Mesothelial cell of epicardium (in vitro differentiated cells): ENCODE measurements around the gene NDUFA12. TPM values are rescaled to one million over a fixed set of nuclear protein-coding genes. Genes with fewer than 3 reads are reported as not detected.

Experiments
- DNase-seq, 2 experiments: peaks; one replicate each; pipeline ENCODE4 v3.0.0; 2021; ENCODE audit warnings: low spot score in 2 of 2; ENCODE audit not compliant: unreplicated experiment in 2 of 2
- H3K27ac Mint-ChIP-seq: 2 replicates; pipeline ENCODE4 v1.8.0; 2021; ENCODE audit warnings: mixed read lengths
- H3K27me3 Mint-ChIP-seq: 2 replicates; pipeline ENCODE4 v1.8.0; 2021; ENCODE audit warnings: low read depth, mixed read lengths
- H3K36me3 Mint-ChIP-seq: 2 replicates; pipeline ENCODE4 v1.8.0; 2021; ENCODE audit warnings: mixed read lengths
- H3K4me1 Mint-ChIP-seq: 2 replicates; pipeline ENCODE4 v1.8.0; 2021; ENCODE audit warnings: mixed read lengths
- H3K4me3 Mint-ChIP-seq: 2 replicates; pipeline ENCODE4 v1.8.0; 2021; ENCODE audit warnings: mild to moderate bottlenecking, moderate library complexity, mixed read lengths
- H3K9me3 Mint-ChIP-seq: 2 replicates; pipeline ENCODE4 v1.8.0; 2021; ENCODE audit warnings: mixed read lengths
- total RNA-seq: library from RNA; stranded (reverse); gene quantifications from 3 replicates; pipeline ENCODE4 v1.2.1, GENCODE V29; 2021
- TF ChIP-seq, protein P1 (sequence below): fragments of 200-600 bp; sonication (generic); IDR thresholded peaks from one replicate; pipeline ENCODE4 v1.5.0; 2021; ENCODE audit warnings: antibody characterized with exemption; ENCODE audit not compliant: unreplicated experiment

NDUFA12 gene
- total RNA-seq, 1 donor from 2014 or later: 63.4 TPM

DNA sequence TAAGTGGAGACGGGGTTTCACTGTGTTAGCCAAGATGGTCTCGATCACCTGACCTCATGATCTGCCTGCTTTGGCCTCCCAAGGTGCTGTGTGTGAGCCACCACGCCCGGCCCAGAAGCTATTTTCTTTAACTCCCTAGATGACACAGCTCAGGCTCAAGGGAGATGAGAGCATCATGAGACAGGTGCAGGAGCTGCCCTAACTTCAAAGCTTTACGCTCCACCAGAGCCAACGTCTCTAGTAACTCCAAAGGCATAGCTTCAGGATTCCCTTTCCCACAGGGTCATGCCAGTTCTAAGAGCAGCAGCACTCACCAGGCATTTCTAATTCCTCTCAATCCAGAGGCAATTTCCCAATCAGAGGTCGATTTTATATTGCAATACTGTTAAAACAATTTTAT is 21.0 kb downstream of the NDUFA12 start:
- Mint-ChIP-seq H3K27ac (no peak overlapping the region), H3K4me3 (no peak overlapping the region), H3K9me3 (no peaks in the 10 kb centered on the region), H3K36me3 (peaks cover 9% of the 10 kb centered on the region), H3K4me1 (peaks cover 11% of the 10 kb centered on the region), H3K27me3 (no peaks in the 10 kb centered on the region)
- TF ChIP-seq, protein P1, sequence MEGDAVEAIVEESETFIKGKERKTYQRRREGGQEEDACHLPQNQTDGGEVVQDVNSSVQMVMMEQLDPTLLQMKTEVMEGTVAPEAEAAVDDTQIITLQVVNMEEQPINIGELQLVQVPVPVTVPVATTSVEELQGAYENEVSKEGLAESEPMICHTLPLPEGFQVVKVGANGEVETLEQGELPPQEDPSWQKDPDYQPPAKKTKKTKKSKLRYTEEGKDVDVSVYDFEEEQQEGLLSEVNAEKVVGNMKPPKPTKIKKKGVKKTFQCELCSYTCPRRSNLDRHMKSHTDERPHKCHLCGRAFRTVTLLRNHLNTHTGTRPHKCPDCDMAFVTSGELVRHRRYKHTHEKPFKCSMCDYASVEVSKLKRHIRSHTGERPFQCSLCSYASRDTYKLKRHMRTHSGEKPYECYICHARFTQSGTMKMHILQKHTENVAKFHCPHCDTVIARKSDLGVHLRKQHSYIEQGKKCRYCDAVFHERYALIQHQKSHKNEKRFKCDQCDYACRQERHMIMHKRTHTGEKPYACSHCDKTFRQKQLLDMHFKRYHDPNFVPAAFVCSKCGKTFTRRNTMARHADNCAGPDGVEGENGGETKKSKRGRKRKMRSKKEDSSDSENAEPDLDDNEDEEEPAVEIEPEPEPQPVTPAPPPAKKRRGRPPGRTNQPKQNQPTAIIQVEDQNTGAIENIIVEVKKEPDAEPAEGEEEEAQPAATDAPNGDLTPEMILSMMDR: no peak
- no peak for DNase-seq

GRCh38 chr12:94980577-94980976 is 22.9 kb downstream of the NDUFA12 start:
- H3K36me3 Mint-ChIP-seq: peaks cover 4% of the 10 kb centered on the region
- H3K9me3 Mint-ChIP-seq: no peaks in the 10 kb centered on the region
- H3K27me3 Mint-ChIP-seq: no peaks in the 10 kb centered on the region
- H3K4me3 Mint-ChIP-seq: no peak overlapping the region
- DNase-seq: no peak
- TF ChIP-seq, protein P1: no peak
- H3K27ac Mint-ChIP-seq: peak overlapping the region; percentile 34
- peaks cover 11% of the 10 kb centered on the region for H3K4me1 Mint-ChIP-seq

DNA sequence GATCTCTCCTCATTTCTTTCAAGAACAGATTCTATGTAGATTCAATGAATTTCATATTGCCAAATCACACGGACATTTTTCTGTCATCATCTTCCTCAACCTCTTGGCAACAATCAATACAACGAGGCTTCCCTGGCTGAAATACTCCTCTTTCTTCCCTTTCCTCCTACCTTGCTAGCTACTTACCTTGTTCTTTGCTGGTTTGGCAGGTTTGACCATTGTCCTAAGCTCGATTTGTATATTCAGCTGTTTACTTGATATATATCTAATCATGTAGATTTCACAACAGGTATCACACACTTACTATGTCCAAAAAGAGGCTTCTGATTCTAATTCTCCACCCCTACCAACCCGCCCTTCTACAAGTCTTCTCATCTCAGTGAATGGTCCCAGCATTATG is 23.6 kb downstream of the NDUFA12 start:
- no peaks in the 10 kb centered on the region for H3K9me3 Mint-ChIP-seq
- H3K4me3 Mint-ChIP-seq: no peak overlapping the region
- H3K27ac Mint-ChIP-seq: no peak overlapping the region
- peaks cover 11% of the 10 kb centered on the region for H3K4me1 Mint-ChIP-seq
- peaks cover 4% of the 10 kb centered on the region for H3K36me3 Mint-ChIP-seq
- TF ChIP-seq, protein P1: no peak
- no peaks in the 10 kb centered on the region for H3K27me3 Mint-ChIP-seq
- no peak for DNase-seq

- H3K27me3 Mint-ChIP-seq: no peaks in the 10 kb centered on the region
- H3K4me3 Mint-ChIP-seq: no peak overlapping the region
- no peak overlapping the region for H3K27ac Mint-ChIP-seq
- H3K9me3 Mint-ChIP-seq: peaks cover 4% of the 10 kb centered on the region
- H3K36me3 Mint-ChIP-seq: peaks cover 5% of the 10 kb centered on the region
- no peak for DNase-seq
- peaks cover 11% of the 10 kb centered on the region for H3K4me1 Mint-ChIP-seq
- TF ChIP-seq, protein P1: no peak
Measured at GRCh38 chr12:94977766-94978468, 25.6 kb downstream of the NDUFA12 start.

DNA sequence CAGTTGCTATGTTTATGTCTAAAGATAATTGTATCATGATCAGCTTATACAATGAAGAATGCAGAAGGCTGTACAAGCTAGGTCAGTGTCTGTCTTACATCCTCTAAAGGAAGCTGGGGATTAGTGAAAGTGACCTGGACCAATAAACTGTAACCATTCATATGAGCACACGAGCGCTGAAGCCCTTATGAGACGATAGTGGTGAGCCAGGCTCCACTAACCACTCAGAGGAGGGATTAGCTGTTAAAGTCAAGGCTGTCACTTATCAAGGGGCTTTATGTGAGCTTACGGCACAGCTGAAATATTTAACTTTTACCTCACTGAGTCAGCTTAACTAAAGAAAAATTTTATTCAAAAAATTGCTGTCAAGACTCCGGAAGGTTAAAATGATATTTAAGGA is 30.3 kb downstream of the NDUFA12 start:
- Mint-ChIP-seq H3K4me1 (peaks cover 13% of the 10 kb centered on the region), H3K9me3 (peaks cover 4% of the 10 kb centered on the region), H3K27me3 (no peaks in the 10 kb centered on the region), H3K4me3 (no peak overlapping the region), H3K36me3 (peaks cover 17% of the 10 kb centered on the region), H3K27ac (peak overlapping the region; percentile 71)
- DNase-seq: no peak
- TF ChIP-seq, protein P1: no peak
